NT2/D1 (cell line): ENCODE results near the gene SUGP1.

Experiments
- YY1 ChIP-seq: IDR thresholded peaks from 2 replicates; pipeline ENCODE4 v1.6.1; 2011; ENCODE audit not compliant: insufficient read length, insufficient read depth
- ZNF274 ChIP-seq: IDR thresholded peaks from 2 replicates; pipeline ENCODE4 v1.6.1; 2011; ENCODE audit warnings: mild to moderate bottlenecking, low read depth, low read length

DNA sequence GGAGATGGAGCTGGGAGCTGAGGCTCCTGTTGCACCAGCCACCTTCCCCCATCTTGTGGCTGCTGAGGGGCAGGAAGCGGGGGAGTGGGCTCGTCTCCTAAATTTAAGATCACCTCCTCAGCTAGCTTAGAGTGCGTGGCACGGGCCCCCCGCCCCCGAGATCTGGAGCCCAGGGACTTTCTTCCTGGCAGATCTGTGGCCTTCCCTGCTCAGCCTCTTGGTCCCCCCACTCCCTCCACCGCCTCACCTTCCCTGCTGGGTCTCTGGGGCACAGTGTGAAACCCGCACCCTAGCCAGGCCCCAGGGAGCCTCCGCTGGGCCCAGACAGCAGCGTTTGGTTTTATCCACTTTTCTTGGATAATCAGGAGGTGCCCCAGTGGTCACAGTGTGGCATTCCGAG lies 36.2 kb upstream of the SUGP1 start:
- TF ChIP-seq ZNF274: no peak
- no peak for TF ChIP-seq YY1
